Tibial artery (tissue), 4 donors: Measurements from ENCODE around the gene SLC26A4.

Experiments
- DNase-seq, 2 donors: peaks; one replicate each; pipeline ENCODE4 v3.0.0-alpha.2; 2019
- H3K27ac ChIP-seq, 2 donors: fragments of 200-600 bp; sonication (generic) in 1 of 2; 1 replicate in 1 of 2; 2 replicates in 1 of 2; pipeline ENCODE4 v1.5.1; 2018 to 2019; ENCODE audit warnings: mild to moderate bottlenecking in 1 of 2
- H3K27me3 ChIP-seq, 2 donors: fragments of 200-600 bp; sonication (generic) in 1 of 2; one replicate each; pipeline versions ENCODE4 v1.5.1 to v1.6.0; 2016 to 2019
- H3K36me3 ChIP-seq, 3 donors: fragments of 200-600 bp; sonication (generic) in 2 of 3; one replicate each; pipeline ENCODE4 v1.5.1; 2016 to 2019; ENCODE audit warnings: mild to moderate bottlenecking in 2 of 3
- H3K4me1 ChIP-seq, 4 donors: fragments of 200-600 bp; sonication (generic) in 2 of 4; 1 replicate in 3 of 4; 2 replicates in 1 of 4; pipeline ENCODE4 v1.5.1; 2016 to 2019
- H3K4me3 ChIP-seq, 2 donors: fragments of 200-600 bp; sonication (generic) in 1 of 2; 1 replicate in 1 of 2; 2 replicates in 1 of 2; pipeline ENCODE4 v1.5.1; 2018 to 2019; ENCODE audit warnings: mild to moderate bottlenecking in 2 of 2
- H3K9me3 ChIP-seq, 3 donors: fragments of 200-600 bp; sonication (generic) in 1 of 3; one replicate each; pipeline ENCODE4 v1.5.1; 2016 to 2019
- CTCF ChIP-seq, 2 experiments: fragments of 200-600 bp in 1 of 2; fragments of 450-650 bp in 1 of 2; IDR thresholded peaks; one replicate each; pipeline ENCODE4 v1.5.1; 2017 to 2019; ENCODE audit warnings: antibody characterized with exemption in 2 of 2, mild to moderate bottlenecking in 1 of 2, moderate library complexity in 1 of 2
- intact Hi-C: fragments of 100-400 bp; cut with DNase I; formaldehyde crosslinking; loops from one replicate; pipeline ENCODE4 v1.15.0; 2023; ENCODE audit warnings: low total_unique reads

SLC26A4 gene

DNA sequence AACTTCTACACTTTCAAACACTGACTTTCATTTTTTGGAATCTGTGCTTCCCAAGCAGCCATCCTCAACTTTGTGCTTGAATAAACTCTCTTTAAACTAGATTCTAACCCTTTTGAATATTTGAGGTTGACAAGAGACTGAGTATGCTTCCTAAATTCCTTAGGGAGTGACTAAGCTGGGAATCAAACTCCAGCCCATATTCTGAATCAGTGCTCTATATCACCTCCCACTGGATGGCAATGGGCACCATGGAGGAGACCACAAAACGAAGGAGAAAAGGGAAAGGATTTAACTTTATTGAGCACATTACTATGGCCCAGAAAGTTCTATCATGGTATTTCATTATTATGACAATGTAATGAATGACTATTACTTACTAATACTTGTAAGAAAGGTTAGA is 17.2 kb upstream of the SLC26A4 start:
- no peaks in the 10 kb centered on the region for H3K9me3 ChIP-seq
- no peaks in the 10 kb centered on the region for H3K36me3 ChIP-seq
- intact Hi-C loops: no loop called here
- no peak overlapping the region for H3K27ac ChIP-seq
- no peak for DNase-seq
- no peaks in the 10 kb centered on the region for H3K27me3 ChIP-seq
- no peak overlapping the region for H3K4me3 ChIP-seq
- H3K4me1 ChIP-seq: no peaks in the 10 kb centered on the region
- no peak for TF ChIP-seq CTCF (IDR thresholded peaks at IDR 0.05)

- Histone ChIP-seq H3K9me3 (no peaks in the 10 kb centered on the region), H3K27ac (no peak overlapping the region), H3K4me3 (no peak overlapping the region), H3K4me1 (no peaks in the 10 kb centered on the region), H3K27me3 (no peaks in the 10 kb centered on the region), H3K36me3 (no peaks in the 10 kb centered on the region)
- no peak for DNase-seq
- no peak for TF ChIP-seq CTCF (IDR thresholded peaks at IDR 0.05)
- intact Hi-C loops: no loop called here
Measured at GRCh38 chr7:107643938-107644308, 16.7 kb upstream of the SLC26A4 start.

GRCh38 chr7:107644309-107644974 is 16.2 kb upstream of the SLC26A4 start:
- no peak for TF ChIP-seq CTCF (IDR thresholded peaks at IDR 0.05)
- Histone ChIP-seq H3K36me3 (no peaks in the 10 kb centered on the region), H3K27ac (no peak overlapping the region), H3K9me3 (no peaks in the 10 kb centered on the region), H3K4me3 (no peak overlapping the region), H3K4me1 (no peaks in the 10 kb centered on the region), H3K27me3 (no peaks in the 10 kb centered on the region)
- DNase-seq: no peak
- intact Hi-C loops: no loop called here

DNA sequence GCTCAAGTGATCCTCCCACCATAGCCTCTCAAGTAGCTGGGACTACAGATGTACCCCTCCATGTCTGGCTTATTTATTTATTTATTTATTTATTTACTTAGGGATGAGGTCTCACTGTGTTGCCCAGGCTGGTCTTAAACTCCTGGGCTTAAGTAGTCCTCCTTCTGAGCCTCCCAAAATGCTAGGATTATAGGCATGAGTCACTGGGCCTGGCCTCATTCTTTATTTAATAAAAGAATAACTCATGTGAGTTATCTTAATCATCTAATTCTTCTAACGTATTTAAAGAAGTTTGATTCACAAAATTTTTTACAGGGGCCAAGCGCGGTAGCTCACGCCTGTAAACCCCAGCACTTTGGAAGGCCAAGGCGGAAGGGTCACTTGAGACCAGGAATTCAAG is 8.0 kb upstream of the SLC26A4 start:
- intact Hi-C loops: no loop called here
- no peak for TF ChIP-seq CTCF (IDR thresholded peaks at IDR 0.05)

GRCh38 chr7:107658467-107658866 is 2.2 kb upstream of the SLC26A4 start:
- Histone ChIP-seq H3K27ac (no peak overlapping the region), H3K27me3 (peaks cover 0 to 23% of the 10 kb centered on the region in 2 donors), H3K4me1 (peaks cover 0 to 20% (median 17%) of the 10 kb centered on the region in 4 donors), H3K36me3 (no peaks in the 10 kb centered on the region), H3K9me3 (no peaks in the 10 kb centered on the region), H3K4me3 (no peak overlapping the region)
- intact Hi-C loops: no loop called here
- no peak for DNase-seq
- TF ChIP-seq CTCF (IDR thresholded peaks at IDR 0.05): no peak

More for the DNA sequence above, 8.0 kb upstream of the SLC26A4 start:
- H3K27me3 ChIP-seq: no peaks in the 10 kb centered on the region
- H3K27ac ChIP-seq: no peak overlapping the region
- H3K4me3 ChIP-seq: no peak overlapping the region
- H3K9me3 ChIP-seq: no peaks in the 10 kb centered on the region
- H3K4me1 ChIP-seq: no peaks in the 10 kb centered on the region
- DNase-seq: no peak
- no peaks in the 10 kb centered on the region for H3K36me3 ChIP-seq

DNA sequence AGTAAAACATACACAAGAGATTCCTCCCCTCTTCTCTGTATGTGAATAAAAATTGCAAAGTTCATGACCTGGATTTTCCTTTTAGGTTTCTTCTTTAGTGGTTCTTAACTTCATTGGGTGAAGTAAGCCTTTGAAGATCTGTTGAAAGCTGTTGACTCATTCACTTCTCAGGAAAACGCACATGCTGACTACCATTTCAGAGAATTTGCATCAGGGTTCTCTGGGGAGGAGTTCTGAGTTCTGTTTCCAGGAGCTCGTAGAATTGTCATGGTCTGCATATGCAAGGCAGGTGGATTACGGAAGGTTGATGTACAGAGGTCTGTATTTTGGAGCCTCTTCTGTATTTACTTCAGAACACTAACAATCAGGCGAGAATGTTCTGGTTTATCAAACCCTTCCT is 962 bp upstream of the SLC26A4 start:
- Histone ChIP-seq H3K36me3 (no peaks in the 10 kb centered on the region), H3K4me3 (no peak overlapping the region), H3K4me1 (peaks cover 0 to 20% (median 17%) of the 10 kb centered on the region in 4 donors), H3K27ac (no peak overlapping the region), H3K9me3 (no peaks in the 10 kb centered on the region), H3K27me3 (peaks cover 0 to 23% of the 10 kb centered on the region in 2 donors)
- DNase-seq: no peak
- intact Hi-C loops: no loop called here
- no peak for TF ChIP-seq CTCF (IDR thresholded peaks at IDR 0.05)
